ENCODE data around the gene ZDHHC14.
"Not testable (repeated sequence)": the region's sequence is repeated elsewhere in the genome, so short reads cannot be mapped to it uniquely, and the experiment has no call there.

The ZDHHC14 gene

DNA sequence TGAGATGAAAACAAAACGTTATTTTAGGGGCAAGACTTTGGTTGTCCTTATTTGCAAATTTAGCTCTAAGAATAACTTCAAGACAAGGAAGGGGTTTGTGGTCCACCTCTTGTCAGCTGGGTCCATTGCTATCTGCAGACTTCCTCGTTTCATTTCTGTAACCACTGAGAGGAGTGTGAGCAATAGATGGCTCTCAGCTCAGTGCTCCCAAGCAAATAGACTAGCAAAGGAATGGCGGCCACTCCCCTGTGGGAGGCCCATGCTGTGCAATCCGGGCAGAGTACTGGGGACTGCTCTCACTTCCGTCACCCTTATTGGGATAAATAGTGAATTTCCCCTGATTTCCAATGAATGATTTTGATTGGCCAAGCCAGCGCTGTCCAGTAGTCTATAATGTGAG lies 176.6 kb downstream of the ZDHHC14 start:
- DNase-seq: no peak

DNA sequence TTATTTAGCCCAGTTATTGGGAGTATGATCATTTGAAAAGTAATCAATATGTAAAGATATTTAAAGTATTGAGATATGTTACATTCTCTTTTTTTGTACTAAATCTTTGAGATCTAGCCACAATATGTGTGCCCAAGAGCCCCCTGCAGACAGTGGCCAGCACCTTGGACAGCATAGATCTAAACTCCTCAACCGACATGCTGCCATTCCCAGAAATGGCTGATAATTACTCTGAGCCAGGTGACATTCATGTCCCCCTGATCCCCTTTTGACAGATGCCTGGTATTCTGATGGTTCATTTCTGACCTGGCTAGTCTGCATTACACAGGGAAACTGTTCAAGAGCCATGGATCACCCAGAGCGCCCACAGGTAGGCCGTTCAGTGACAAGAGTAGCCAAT lies 177.1 kb downstream of the ZDHHC14 start:
- DNase-seq: no peak

- no peak for DNase-seq
Measured at GRCh38 chr6:157558487-157559200, 177.7 kb downstream of the ZDHHC14 start.

DNA sequence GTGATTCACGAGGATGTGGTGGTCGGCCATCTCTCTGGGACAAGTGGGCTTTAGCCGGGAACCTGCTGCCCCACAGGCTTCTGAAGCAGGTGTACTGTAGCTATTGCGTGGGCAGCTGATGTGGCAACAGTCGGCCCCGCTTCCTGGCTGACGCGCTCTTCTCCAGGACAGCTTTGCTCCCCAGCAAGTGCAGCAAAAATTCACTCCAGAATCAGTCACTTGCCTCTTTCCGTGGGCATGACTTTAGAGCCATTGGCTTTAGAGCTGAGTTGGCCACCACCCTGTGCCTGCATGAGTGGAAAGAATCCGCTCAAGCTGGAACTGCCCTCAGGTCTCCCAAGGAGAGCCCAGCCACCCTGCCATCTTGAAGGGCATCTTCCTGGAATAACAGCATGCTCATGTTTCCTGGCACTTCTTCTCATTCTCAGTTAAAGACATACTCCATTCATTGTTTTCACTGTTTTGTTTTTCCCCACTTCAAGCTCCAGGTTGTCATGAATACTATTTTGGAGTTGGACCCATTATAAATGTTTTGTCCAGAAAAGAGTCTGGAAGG lies 178.3 kb downstream of the ZDHHC14 start:
- DNase-seq: no peak

GRCh38 chr6:157560063-157560462 lies 179.1 kb downstream of the ZDHHC14 start:
- DNase-seq: not testable (repeated sequence)

DNA sequence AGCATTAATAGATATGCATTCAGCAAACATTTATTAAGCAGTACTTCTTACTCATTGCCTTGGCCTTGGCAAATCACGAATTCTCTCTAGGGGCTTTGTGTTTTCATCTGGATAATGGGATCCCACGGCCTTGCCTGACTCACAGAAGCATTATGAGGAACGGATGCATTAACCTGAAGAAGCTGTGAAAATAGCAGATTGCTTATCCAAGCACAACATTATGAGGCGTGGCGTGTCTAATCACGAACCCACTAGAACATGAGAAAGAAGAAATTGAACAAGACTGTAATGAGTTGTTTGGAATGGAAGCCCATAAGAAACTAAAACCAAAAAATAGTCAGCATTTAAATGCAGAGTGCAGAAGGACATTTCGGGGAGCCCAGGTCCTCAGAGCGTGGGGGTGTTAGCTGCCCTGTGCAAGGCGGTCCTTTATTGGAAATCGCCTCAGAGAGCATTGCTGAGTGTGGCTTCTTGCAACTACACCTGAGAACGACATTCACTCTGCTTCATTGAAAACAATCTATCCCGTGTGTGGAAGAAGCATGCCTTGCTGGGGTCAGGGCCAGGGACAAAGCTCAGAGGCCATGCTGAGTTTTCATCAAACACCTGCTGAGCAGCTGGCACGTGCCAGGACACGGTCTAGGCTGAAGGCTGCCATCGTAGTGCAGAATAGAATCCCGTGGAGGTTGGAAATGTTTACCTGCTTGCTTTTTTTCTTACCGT lies 179.9 kb downstream of the ZDHHC14 start:
- DNase-seq: no peak

- no peak for DNase-seq
Measured at GRCh38 chr6:157561414-157561790, 180.4 kb downstream of the ZDHHC14 start.

DNA sequence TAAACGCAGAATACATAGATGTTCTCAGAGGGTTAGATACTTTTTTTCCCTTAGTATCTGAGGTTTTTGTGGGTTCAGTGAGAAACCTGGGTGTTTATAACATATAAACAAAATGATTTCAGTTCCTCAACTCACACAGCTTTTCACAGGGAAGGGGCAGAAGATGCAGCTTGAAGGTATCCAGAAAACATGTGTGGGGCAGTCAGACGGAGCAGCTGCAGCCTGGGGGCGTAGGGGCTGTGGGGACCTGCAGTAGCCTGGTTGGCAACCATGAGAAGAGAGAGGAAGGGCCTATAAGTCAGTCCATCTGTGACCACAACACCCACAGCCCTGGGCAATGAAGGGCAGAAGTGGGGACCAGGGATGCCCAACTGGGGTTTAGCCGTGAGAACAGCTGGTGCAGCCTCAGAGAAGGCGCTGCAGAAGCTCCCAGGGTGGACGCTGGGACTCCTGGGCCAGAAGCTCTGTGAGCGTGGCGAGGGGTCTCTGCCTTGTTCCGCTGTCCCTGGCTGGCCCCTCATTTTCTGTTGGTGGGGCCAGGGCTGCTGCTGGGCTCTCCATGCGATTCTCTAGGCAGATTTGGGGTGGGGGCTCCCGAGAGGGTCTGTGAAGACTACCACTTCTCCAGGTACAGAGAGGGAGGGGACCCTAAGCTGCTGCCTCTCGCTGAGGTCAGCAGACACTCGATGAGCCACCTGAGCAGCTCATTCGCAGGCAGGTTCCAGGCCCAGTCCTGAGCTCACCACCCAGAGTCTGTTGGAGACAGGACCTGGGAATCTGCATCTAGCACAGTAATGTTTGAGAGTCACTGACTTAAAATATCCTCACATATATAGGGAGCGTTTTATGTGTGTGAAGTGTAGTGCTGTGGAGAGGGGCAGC lies 181.2 kb downstream of the ZDHHC14 start:
- DNase-seq: no peak

GRCh38 chr6:157562997-157563396 lies 182.0 kb downstream of the ZDHHC14 start:
- no peak for DNase-seq

DNA sequence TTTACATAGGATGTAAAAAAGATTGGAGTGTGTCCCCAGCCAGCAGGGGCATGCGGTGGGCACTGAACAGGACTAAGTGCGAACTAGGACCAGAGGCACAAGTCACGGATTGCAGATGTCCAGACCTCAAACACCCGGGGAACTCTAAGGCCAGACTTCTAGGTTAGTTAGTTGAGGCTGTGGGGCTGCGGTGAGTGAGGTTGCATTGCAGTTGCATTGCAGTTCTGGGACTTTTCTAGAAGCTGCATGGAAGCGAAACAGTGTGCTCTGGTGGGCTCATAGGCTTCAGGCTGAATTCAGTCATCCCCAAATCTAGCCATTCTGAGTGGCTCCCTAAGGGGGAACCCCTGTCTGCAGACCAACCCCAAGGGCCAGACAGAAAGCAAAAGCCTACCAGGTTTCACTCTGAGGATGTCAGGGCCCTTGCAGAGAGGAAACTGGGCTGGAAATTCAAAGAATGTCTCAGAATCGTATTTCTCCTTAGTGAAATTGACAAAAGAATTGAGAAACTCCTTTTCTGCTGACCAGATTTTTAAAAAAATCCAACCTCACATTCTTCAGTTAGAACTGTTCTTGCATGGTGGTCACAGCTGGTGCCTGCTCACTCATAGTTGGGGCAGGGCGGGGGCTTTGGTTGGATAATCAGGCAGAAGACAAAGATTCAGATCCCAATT lies 182.8 kb downstream of the ZDHHC14 start:
- DNase-seq: no peak

DNA sequence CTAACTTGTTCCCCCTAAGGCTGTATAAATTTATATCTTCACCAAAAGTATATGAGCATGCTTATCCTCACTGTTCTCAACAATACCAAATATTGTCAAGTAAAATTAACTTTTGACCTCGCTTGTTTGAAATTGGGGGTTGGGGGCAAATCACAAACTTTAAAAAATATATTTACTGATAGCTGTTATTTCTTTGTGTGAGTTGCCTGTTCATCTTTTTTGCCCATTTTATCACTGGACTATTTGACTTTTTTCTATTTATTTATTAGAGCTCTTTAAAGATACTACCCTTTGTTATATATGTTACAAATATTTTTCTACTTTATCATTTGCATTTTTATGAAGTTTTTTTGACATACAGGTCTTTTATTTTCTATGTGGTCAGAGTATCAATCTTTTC lies 187.7 kb downstream of the ZDHHC14 start:
- DNase-seq: no peak

DNA sequence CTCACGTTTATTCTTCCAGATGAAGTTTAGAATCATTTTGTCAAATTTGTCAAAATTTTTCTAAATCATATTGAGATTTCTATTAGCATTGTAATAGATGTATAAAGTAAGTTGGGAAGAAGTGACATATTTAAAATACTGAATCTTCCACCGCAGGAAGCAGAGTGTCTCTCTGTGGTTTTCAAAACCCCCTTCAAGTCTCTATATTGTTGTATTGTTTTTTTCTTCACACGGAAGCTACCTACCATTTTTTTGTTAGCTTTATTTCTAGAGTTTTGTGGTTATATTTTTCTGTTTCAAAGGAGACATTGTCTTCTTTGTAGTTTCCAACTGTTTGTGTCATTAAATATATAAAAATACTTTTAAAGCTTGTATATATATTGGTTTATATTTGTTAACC lies 188.6 kb downstream of the ZDHHC14 start:
- no peak for DNase-seq

DNA sequence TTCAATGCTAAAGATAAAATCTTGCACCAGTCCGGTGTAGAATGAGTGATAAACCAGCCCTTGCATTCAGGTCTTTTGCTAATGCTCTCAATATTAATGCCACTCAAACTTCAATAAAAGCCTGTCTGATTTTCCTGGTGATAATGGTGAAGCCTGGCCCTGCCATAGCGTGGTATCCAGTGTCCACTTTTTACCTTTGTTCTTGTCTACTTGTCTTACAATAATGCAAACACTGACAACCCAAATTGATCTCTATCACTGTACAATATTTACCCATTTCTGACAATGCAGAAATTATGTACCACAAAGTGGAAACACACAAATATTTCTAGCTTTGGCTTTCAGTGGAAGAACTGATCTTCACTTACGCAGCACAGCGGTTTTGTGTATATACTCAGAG lies 189.1 kb downstream of the ZDHHC14 start:
- DNase-seq: no peak

GRCh38 chr6:157570752-157571151 lies 189.8 kb downstream of the ZDHHC14 start:
- DNase-seq: no peak

DNA sequence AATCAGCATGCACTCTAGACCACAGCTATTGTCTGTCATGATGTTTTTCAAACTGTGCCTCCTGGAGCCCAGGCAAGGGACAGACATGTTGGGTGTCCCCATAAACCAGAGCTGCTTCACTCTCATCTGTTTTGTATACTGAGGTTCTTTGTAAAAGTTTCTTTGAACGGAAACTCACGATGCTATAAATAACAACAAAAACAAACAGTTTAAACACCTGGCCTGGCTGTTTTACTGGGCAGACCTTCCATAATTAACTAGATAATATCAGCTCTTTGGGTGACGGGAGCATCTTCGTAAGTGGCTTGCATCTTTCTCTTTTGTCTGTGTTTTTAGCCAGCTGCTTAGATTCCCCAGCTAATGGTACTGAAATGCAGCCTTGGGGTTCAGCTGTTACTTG lies 190.3 kb downstream of the ZDHHC14 start:
- no peak for DNase-seq

GRCh38 chr6:157571950-157572349 lies 191.0 kb downstream of the ZDHHC14 start:
- no peak for DNase-seq

GRCh38 chr6:157574851-157575424 lies 193.9 kb downstream of the ZDHHC14 start:
- no peak for DNase-seq

GRCh38 chr6:157575436-157576145 lies 194.6 kb downstream of the ZDHHC14 start:
- no peak for DNase-seq

GRCh38 chr6:157576991-157577390 lies 196.0 kb downstream of the ZDHHC14 start:
- DNase-seq: not testable (repeated sequence)

- not testable (repeated sequence) for DNase-seq
Measured at GRCh38 chr6:157578527-157578926, 197.5 kb downstream of the ZDHHC14 start.

- DNase-seq: no peak
Measured at GRCh38 chr6:157579467-157580031, 198.6 kb downstream of the ZDHHC14 start.

All from activated naive CD4-positive, alpha-beta T cell treated with Interleukin-2 at 50 U/mL for 16 hours (primary cell).